Right atrium auricular region (tissue), 2 donors: ENCODE results near the gene MRPL53. TPM values are rescaled to one million over a fixed set of nuclear protein-coding genes. Genes with fewer than 3 reads are reported as not detected.
"Not testable (repeated sequence)": the region's sequence is repeated elsewhere in the genome, so short reads cannot be mapped to it uniquely, and the experiment has no call there.

ENCODE experiments used
- DNase-seq: peaks from one replicate; pipeline ENCODE4 v3.0.0-alpha.2; 2019; ENCODE audit warnings: low spot score
- H3K27ac ChIP-seq, 2 donors: fragments of 200-600 bp; sonication (generic); 1 replicate in 1 of 2; 2 replicates in 1 of 2; pipeline ENCODE4 v1.5.1; 2016 to 2019
- H3K27me3 ChIP-seq, 2 donors: fragments of 200-600 bp; sonication (generic); one replicate each; pipeline versions ENCODE4 v1.5.1 to v1.6.0; 2017 to 2019
- H3K36me3 ChIP-seq: fragments of 200-600 bp; sonication (generic); one replicate; pipeline ENCODE4 v1.5.1; 2016
- H3K4me1 ChIP-seq, 2 donors: fragments of 200-600 bp; sonication (generic); one replicate each; pipeline versions ENCODE4 v1.5.1 to v1.6.0; 2017 to 2019
- H3K4me3 ChIP-seq, 2 donors: fragments of 200-600 bp; sonication (generic); 1 replicate in 1 of 2; 2 replicates in 1 of 2; pipeline ENCODE4 v1.5.1; 2017 to 2019; ENCODE audit warnings: mild to moderate bottlenecking in 1 of 2, moderate library complexity in 1 of 2
- H3K9me3 ChIP-seq, 2 donors: fragments of 200-600 bp; sonication (generic); one replicate each; pipeline ENCODE4 v1.5.1; 2019
- CTCF ChIP-seq, 2 donors: fragments of 200-600 bp; sonication (generic); IDR thresholded peaks; one replicate each; pipeline ENCODE4 v1.5.1; 2019; ENCODE audit warnings: antibody characterized with exemption in 2 of 2
- total RNA-seq, 2 donors: library from RNA; depleted of rRNA; stranded (reverse); fragments of >200 nt; gene quantifications; one replicate each; pipeline ENCODE4 v1.1.0, GENCODE V29; 2016

The MRPL53 gene
- total RNA-seq, 2 donors from 2014 or later: 19.8 to 81.4 TPM

GRCh38 chr2:74461187-74462053 lies 11.1 kb downstream of the MRPL53 start:
- Histone ChIP-seq H3K27me3 (no peaks in the 10 kb centered on the region), H3K36me3 (peaks cover 19% of the 10 kb centered on the region), H3K4me3 (no peak overlapping the region), H3K9me3 (no peaks in the 10 kb centered on the region), H3K4me1 (peaks cover 0 to 40% of the 10 kb centered on the region in 2 donors), H3K27ac (no peak overlapping the region)
- no peak for TF ChIP-seq CTCF (IDR thresholded peaks at IDR 0.05)
- DNase-seq: no peak

- not testable (repeated sequence) for H3K9me3 ChIP-seq, H3K27ac ChIP-seq, H3K4me3 ChIP-seq, DNase-seq, H3K27me3 ChIP-seq
- Histone ChIP-seq H3K4me1 (peaks cover 0 to 44% of the 10 kb centered on the region in 2 donors), H3K36me3 (peaks cover 19% of the 10 kb centered on the region)
Observed at GRCh38 chr2:74460187-74460586, 12.3 kb downstream of the MRPL53 start.

GRCh38 chr2:74459503-74460118 lies 12.9 kb downstream of the MRPL53 start:
- H3K4me3 ChIP-seq, H3K9me3 ChIP-seq, H3K27ac ChIP-seq, DNase-seq, H3K27me3 ChIP-seq: not testable (repeated sequence)
- H3K36me3 ChIP-seq: peaks cover 19% of the 10 kb centered on the region
- peaks cover 0 to 45% of the 10 kb centered on the region in 2 donors for H3K4me1 ChIP-seq

- Histone ChIP-seq H3K4me3 (peak overlapping the region; percentile 53 to 78), H3K27ac (peak overlapping the region; percentile 52 to 77), H3K27me3 (no peaks in the 10 kb centered on the region), H3K4me1 (peaks cover 0 to 43% of the 10 kb centered on the region in 2 donors), H3K36me3 (peaks cover 19% of the 10 kb centered on the region), H3K9me3 (no peaks in the 10 kb centered on the region)
- DNase-seq: no peak
- no peak for TF ChIP-seq CTCF (IDR thresholded peaks at IDR 0.05)
Observed at GRCh38 chr2:74458938-74459363, 13.5 kb downstream of the MRPL53 start.

- Histone ChIP-seq H3K9me3 (no peaks in the 10 kb centered on the region), H3K4me1 (peaks cover 0 to 41% of the 10 kb centered on the region in 2 donors), H3K27ac (peak within 1 kb of the TSS; percentile 94 to 97), H3K4me3 (peak within 1 kb of the TSS; percentile 55 to 78), H3K27me3 (no peaks in the 10 kb centered on the region), H3K36me3 (peaks cover 19% of the 10 kb centered on the region)
- peak; percentile 100 for DNase-seq
- TF ChIP-seq CTCF (IDR thresholded peaks at IDR 0.05): no peak
Observed at GRCh38 chr2:74458132-74458937, 14.1 kb downstream of the MRPL53 start, which contains the start of gene WBP1. TSS of gene WBP1 (plus strand) at chr2:74458438. CDS start at chr2:74458603, 165 bp downstream.

GRCh38 chr2:74457549-74458131 lies 14.8 kb downstream of the MRPL53 start:
- peak overlapping the region; percentile 94 to 97 for H3K27ac ChIP-seq
- DNase-seq: no peak
- H3K4me1 ChIP-seq: peaks cover 0 to 41% of the 10 kb centered on the region in 2 donors
- no peaks in the 10 kb centered on the region for H3K27me3 ChIP-seq
- TF ChIP-seq CTCF (IDR thresholded peaks at IDR 0.05): no peak
- H3K9me3 ChIP-seq: no peaks in the 10 kb centered on the region
- peaks cover 16% of the 10 kb centered on the region for H3K36me3 ChIP-seq
- H3K4me3 ChIP-seq: peak overlapping the region; percentile 55 to 78
